ENCODE measurements around the gene SAMM50. TPM values are rescaled to one million over a fixed set of nuclear protein-coding genes. Genes with fewer than 3 reads are reported as not detected.

SAMM50 gene
- total and polyA plus RNA-seq, 2 experiments from 2014 or later = 37.8 to 73.8 TPM

- Histone ChIP-seq H2AFZ (no peak overlapping the region), H3F3A (ENCODE audit: insufficient read depth) (peaks cover 27% of the 10 kb centered on the region), H3K4me1 (ENCODE audit: insufficient read depth) (peaks cover 16% of the 10 kb centered on the region), H3K36me3 (ENCODE audit: low read depth) (peaks cover 12% of the 10 kb centered on the region; the same call in 1 of the 2 replicates), H4K20me1 (ENCODE audit: insufficient read depth) (no peaks in the 10 kb centered on the region), H3K9me3 (ENCODE audit: low read depth) (no peaks in the 10 kb centered on the region), H3K4me3 (no peak overlapping the region), H3K27me3 (replicated peaks; ENCODE audit: insufficient read depth) (no peaks in the 10 kb centered on the region), H3K9me2 (ENCODE audit: insufficient read depth) (no peaks in the 10 kb centered on the region), H3K9ac (no peak overlapping the region), H3K79me2 (ENCODE audit: insufficient read depth) (0 out of 2 replicates have a peak, but pooled peaks cover 12% of the 10 kb centered on the region), H3K27ac (peak overlapping the region; percentile 82), H3K4me2 (ENCODE audit: unreplicated experiment) (no peak overlapping the region)
- WGBS, 2 experiments (ENCODE audit: low coverage in 1 of 2, low lambda C conversion rate in 2 of 2, missing lambda C conversion rate in 2 of 2) = 26 to 27% methylated on average over 20 of the region's 20 CpGs
- DNase-seq = peak; percentile 78
- TF ChIP-seq EZH2phosphoT487 (IDR thresholded peaks at IDR 0.05; ENCODE audit: insufficient read depth, low read depth) = no peak
- TF ChIP-seq EZH2 (IDR thresholded peaks at IDR 0.05; ENCODE audit: insufficient read depth, poor library complexity, severe bottlenecking) = no peak
- in situ Hi-C loops (cut with MboI) = loop anchor here (10.0 kb wide), 2 partner anchors 92 to 632 kb away; no protein-coding TSS in a partner anchor
Measured at GRCh38 chr22:43993072-43993760, 38.0 kb downstream of the SAMM50 start.

GRCh38 chr22:43994006-43994405 is 38.8 kb downstream of the SAMM50 start:
- H3K9me3 ChIP-seq (ENCODE audit: low read depth) = no peaks in the 10 kb centered on the region
- no peak for DNase-seq
- H3K27ac ChIP-seq = no peak overlapping the region
- H3K9ac ChIP-seq = no peak overlapping the region
- H3K4me1 ChIP-seq (ENCODE audit: insufficient read depth) = peaks cover 16% of the 10 kb centered on the region
- H3K4me2 ChIP-seq (ENCODE audit: unreplicated experiment) = no peak overlapping the region
- no peaks in the 10 kb centered on the region for H4K20me1 ChIP-seq (ENCODE audit: insufficient read depth)
- H3F3A ChIP-seq (ENCODE audit: insufficient read depth) = peaks cover 27% of the 10 kb centered on the region
- no peak overlapping the region for H3K4me3 ChIP-seq
- no peaks in the 10 kb centered on the region for H3K27me3 ChIP-seq (replicated peaks; ENCODE audit: insufficient read depth)
- 91 to 95% methylated on average over 7 to 11 of the region's 11 CpGs for WGBS, 2 experiments (ENCODE audit: low coverage in 1 of 2, low lambda C conversion rate in 2 of 2, missing lambda C conversion rate in 2 of 2)
- in situ Hi-C loops (cut with MboI) = loop anchor here (10.0 kb wide), 2 partner anchors 91 to 631 kb away; no protein-coding TSS in a partner anchor
- peaks cover 13% of the 10 kb centered on the region; the same call in 1 of the 2 replicates for H3K36me3 ChIP-seq (ENCODE audit: low read depth)
- H3K9me2 ChIP-seq (ENCODE audit: insufficient read depth) = no peaks in the 10 kb centered on the region
- H3K79me2 ChIP-seq (ENCODE audit: insufficient read depth) = 0 out of 2 replicates have a peak, but pooled peaks cover 12% of the 10 kb centered on the region
- no peak for TF ChIP-seq EZH2phosphoT487 (IDR thresholded peaks at IDR 0.05; ENCODE audit: insufficient read depth, low read depth)
- TF ChIP-seq EZH2 (IDR thresholded peaks at IDR 0.05; ENCODE audit: insufficient read depth, poor library complexity, severe bottlenecking) = no peak
- no peak overlapping the region for H2AFZ ChIP-seq

GRCh38 chr22:43994416-43994815 is 39.2 kb downstream of the SAMM50 start:
- Histone ChIP-seq H3K9ac (no peak overlapping the region), H3F3A (ENCODE audit: insufficient read depth) (peaks cover 27% of the 10 kb centered on the region), H3K27ac (no peak overlapping the region), H3K36me3 (ENCODE audit: low read depth) (peaks cover 13% of the 10 kb centered on the region; the same call in 1 of the 2 replicates), H3K4me2 (ENCODE audit: unreplicated experiment) (no peak overlapping the region), H3K4me3 (no peak overlapping the region), H4K20me1 (ENCODE audit: insufficient read depth) (no peaks in the 10 kb centered on the region), H2AFZ (no peak overlapping the region), H3K4me1 (ENCODE audit: insufficient read depth) (peaks cover 16% of the 10 kb centered on the region), H3K79me2 (ENCODE audit: insufficient read depth) (0 out of 2 replicates have a peak, but pooled peaks cover 12% of the 10 kb centered on the region), H3K9me3 (ENCODE audit: low read depth) (no peaks in the 10 kb centered on the region), H3K27me3 (replicated peaks; ENCODE audit: insufficient read depth) (no peaks in the 10 kb centered on the region), H3K9me2 (ENCODE audit: insufficient read depth) (no peaks in the 10 kb centered on the region)
- in situ Hi-C loops (cut with MboI) = loop anchor here (10.0 kb wide), 2 partner anchors 90 to 630 kb away; no protein-coding TSS in a partner anchor
- WGBS, 2 experiments (ENCODE audit: low coverage in 1 of 2, low lambda C conversion rate in 2 of 2, missing lambda C conversion rate in 2 of 2) = 88 to 90% methylated on average over 9 of the region's 9 CpGs
- DNase-seq = no peak
- TF ChIP-seq EZH2phosphoT487 (IDR thresholded peaks at IDR 0.05; ENCODE audit: insufficient read depth, low read depth) = no peak

GRCh38 chr22:43995057-43995685 is 39.9 kb downstream of the SAMM50 start:
- TF ChIP-seq EZH2phosphoT487 (IDR thresholded peaks at IDR 0.05; ENCODE audit: insufficient read depth, low read depth) (no peak), EZH2 (IDR thresholded peaks at IDR 0.05; ENCODE audit: insufficient read depth, poor library complexity, severe bottlenecking) (no peak)
- H3K4me1 ChIP-seq (ENCODE audit: insufficient read depth) = peaks cover 16% of the 10 kb centered on the region
- H3K27ac ChIP-seq = no peak overlapping the region
- H3K79me2 ChIP-seq (ENCODE audit: insufficient read depth) = 0 out of 2 replicates have a peak, but pooled peaks cover 12% of the 10 kb centered on the region
- no peak overlapping the region for H2AFZ ChIP-seq
- H3K36me3 ChIP-seq (ENCODE audit: low read depth) = peaks cover 10% of the 10 kb centered on the region; the same call in 1 of the 2 replicates
- 91 to 94% methylated on average over 12 to 13 of the region's 15 CpGs for WGBS, 2 experiments (ENCODE audit: low coverage in 1 of 2, low lambda C conversion rate in 2 of 2, missing lambda C conversion rate in 2 of 2)
- no peak overlapping the region for H3K9ac ChIP-seq
- peaks cover 27% of the 10 kb centered on the region for H3F3A ChIP-seq (ENCODE audit: insufficient read depth)
- no peaks in the 10 kb centered on the region for H4K20me1 ChIP-seq (ENCODE audit: insufficient read depth)
- H3K9me2 ChIP-seq (ENCODE audit: insufficient read depth) = no peaks in the 10 kb centered on the region
- H3K27me3 ChIP-seq (replicated peaks; ENCODE audit: insufficient read depth) = no peaks in the 10 kb centered on the region
- H3K4me3 ChIP-seq = no peak overlapping the region
- H3K4me2 ChIP-seq (ENCODE audit: unreplicated experiment) = no peak overlapping the region
- DNase-seq = no peak
- no peaks in the 10 kb centered on the region for H3K9me3 ChIP-seq (ENCODE audit: low read depth)
- in situ Hi-C loops (cut with MboI) = loop anchor here (10.0 kb wide), 2 partner anchors 90 to 630 kb away; no protein-coding TSS in a partner anchor

All from GM23248 (cell line).